Adrenal gland (tissue), 5 donors: ENCODE measurements around the gene RNF166.

Experiments used
- CTCF ChIP-seq, 6 experiments: fragments of 450-650 bp in 4 of 6; fragments of 200-600 bp in 2 of 6; sonication (generic) in 1 of 6; IDR thresholded peaks; 1 replicate in 5 of 6; 2 replicates in 1 of 6; pipeline versions ENCODE4 v1.5.1 to v1.8.0; 2016 to 2021; ENCODE audit warnings: antibody characterized with exemption in 6 of 6, mild to moderate bottlenecking in 2 of 6, moderate library complexity in 1 of 6
- POLR2A ChIP-seq, 2 donors: fragments of 450-650 bp; IDR thresholded peaks; one replicate each; pipeline ENCODE4 v1.6.1; 2017; ENCODE audit warnings: antibody characterized with exemption in 2 of 2, mild to moderate bottlenecking in 2 of 2, moderate library complexity in 1 of 2
- donor health status: DM: no; HTN: no; CAD: no.

- TF ChIP-seq CTCF (IDR thresholded peaks at IDR 0.05): no peak
- TF ChIP-seq POLR2A (IDR thresholded peaks at IDR 0.05): no peak
Observed at GRCh38 chr16:88726408-88726749, 20.2 kb upstream of the RNF166 start.
